ENCODE results near the gene MAN1A1. TPM values are rescaled to one million over a fixed set of nuclear protein-coding genes. Genes with fewer than 3 reads are reported as not detected.

Gene MAN1A1
- total and polyA plus RNA-seq, 7 donors, result 10.2 to 143 (median 81.9) TPM

GRCh38 chr6:119163006-119163405 is 186.6 kb downstream of the MAN1A1 start:
- H3K27me3 ChIP-seq, result no peaks in the 10 kb centered on the region
- H3K4me3 ChIP-seq, result no peak overlapping the region
- TF ChIP-seq POLR2AphosphoS5 (IDR thresholded peaks at IDR 0.05), result no peak
- TF ChIP-seq EP300 (IDR thresholded peaks at IDR 0.05), result no peak
- TF ChIP-seq POLR2A (IDR thresholded peaks at IDR 0.05), result no peak
- TF ChIP-seq, protein P1, sequence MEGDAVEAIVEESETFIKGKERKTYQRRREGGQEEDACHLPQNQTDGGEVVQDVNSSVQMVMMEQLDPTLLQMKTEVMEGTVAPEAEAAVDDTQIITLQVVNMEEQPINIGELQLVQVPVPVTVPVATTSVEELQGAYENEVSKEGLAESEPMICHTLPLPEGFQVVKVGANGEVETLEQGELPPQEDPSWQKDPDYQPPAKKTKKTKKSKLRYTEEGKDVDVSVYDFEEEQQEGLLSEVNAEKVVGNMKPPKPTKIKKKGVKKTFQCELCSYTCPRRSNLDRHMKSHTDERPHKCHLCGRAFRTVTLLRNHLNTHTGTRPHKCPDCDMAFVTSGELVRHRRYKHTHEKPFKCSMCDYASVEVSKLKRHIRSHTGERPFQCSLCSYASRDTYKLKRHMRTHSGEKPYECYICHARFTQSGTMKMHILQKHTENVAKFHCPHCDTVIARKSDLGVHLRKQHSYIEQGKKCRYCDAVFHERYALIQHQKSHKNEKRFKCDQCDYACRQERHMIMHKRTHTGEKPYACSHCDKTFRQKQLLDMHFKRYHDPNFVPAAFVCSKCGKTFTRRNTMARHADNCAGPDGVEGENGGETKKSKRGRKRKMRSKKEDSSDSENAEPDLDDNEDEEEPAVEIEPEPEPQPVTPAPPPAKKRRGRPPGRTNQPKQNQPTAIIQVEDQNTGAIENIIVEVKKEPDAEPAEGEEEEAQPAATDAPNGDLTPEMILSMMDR (IDR thresholded peaks at IDR 0.05), result no peak
- WGBS, 2 donors, result 68 to 89% methylated on average over 8 of the region's 8 CpGs
- no peaks in the 10 kb centered on the region for H3K9me3 ChIP-seq
- no peaks in the 10 kb centered on the region for H3K36me3 ChIP-seq
- intact Hi-C loops (cut with DNase I), result no loop called here
- peaks cover 0 to 11% (median 9%) of the 10 kb centered on the region in 4 donors for H3K4me1 ChIP-seq
- no peak overlapping the region for H3K27ac ChIP-seq
- DNase-seq, result no peak

- no peak overlapping the region for H3K4me3 ChIP-seq
- 81 to 84% methylated on average over 2 of the region's 2 CpGs for WGBS, 2 donors
- TF ChIP-seq POLR2A (IDR thresholded peaks at IDR 0.05), result no peak
- no peak for TF ChIP-seq EP300 (IDR thresholded peaks at IDR 0.05)
- TF ChIP-seq, protein P1 (IDR thresholded peaks at IDR 0.05), result no peak
- no peak for TF ChIP-seq POLR2AphosphoS5 (IDR thresholded peaks at IDR 0.05)
- H3K4me1 ChIP-seq, result peaks cover 0 to 19% (median 15%) of the 10 kb centered on the region in 4 donors
- no peaks in the 10 kb centered on the region for H3K36me3 ChIP-seq
- intact Hi-C loops (cut with DNase I), result no loop called here
- H3K27ac ChIP-seq, result no peak overlapping the region
- no peaks in the 10 kb centered on the region for H3K9me3 ChIP-seq
- H3K27me3 ChIP-seq, result no peaks in the 10 kb centered on the region
- DNase-seq, result no peak
Measured at GRCh38 chr6:119162134-119162775, 187.3 kb downstream of the MAN1A1 start.

DNA sequence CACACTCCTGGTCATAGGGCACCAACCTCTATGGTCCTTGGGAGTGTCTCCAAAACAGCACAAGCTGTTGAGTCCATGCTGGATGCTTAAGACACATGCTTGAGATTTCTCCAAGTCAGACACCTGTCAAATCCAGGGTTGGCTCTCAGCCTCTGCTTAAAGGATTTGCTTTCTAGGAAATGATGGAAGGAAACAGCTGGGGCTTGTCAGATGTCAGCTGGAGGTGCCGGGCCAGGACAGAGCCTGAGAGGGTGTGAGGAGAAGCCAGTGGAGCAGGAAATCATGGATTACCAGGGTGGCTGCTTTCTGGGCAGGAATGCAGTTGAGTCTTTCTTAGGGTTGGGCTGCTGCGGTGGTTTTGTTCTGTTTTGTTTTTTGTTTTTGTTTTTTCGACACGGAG is 188.1 kb downstream of the MAN1A1 start:
- Histone ChIP-seq H3K9me3 (no peaks in the 10 kb centered on the region), H3K27ac (no peak overlapping the region), H3K4me1 (peaks cover 0 to 27% (median 23%) of the 10 kb centered on the region in 4 donors), H3K4me3 (no peak overlapping the region), H3K36me3 (no peaks in the 10 kb centered on the region), H3K27me3 (no peaks in the 10 kb centered on the region)
- no peak for DNase-seq
- intact Hi-C loops (cut with DNase I), result no loop called here
- 81 to 86% methylated on average over 4 of the region's 4 CpGs for WGBS, 2 donors
- TF ChIP-seq EP300 (IDR thresholded peaks at IDR 0.05) (no peak), POLR2AphosphoS5 (IDR thresholded peaks at IDR 0.05) (no peak), POLR2A (IDR thresholded peaks at IDR 0.05) (no peak)
- TF ChIP-seq, protein P1 (IDR thresholded peaks at IDR 0.05), result no peak

GRCh38 chr6:119160911-119161310 is 188.7 kb downstream of the MAN1A1 start:
- TF ChIP-seq EP300 (IDR thresholded peaks at IDR 0.05) (no peak), POLR2AphosphoS5 (IDR thresholded peaks at IDR 0.05) (no peak), POLR2A (IDR thresholded peaks at IDR 0.05) (no peak)
- TF ChIP-seq, protein P1 (IDR thresholded peaks at IDR 0.05), result no peak
- Histone ChIP-seq H3K9me3 (no peaks in the 10 kb centered on the region), H3K4me1 (peaks cover 0 to 31% (median 27%) of the 10 kb centered on the region in 4 donors), H3K36me3 (no peaks in the 10 kb centered on the region), H3K27ac (no peak overlapping the region), H3K27me3 (no peaks in the 10 kb centered on the region), H3K4me3 (no peak overlapping the region)
- no peak for DNase-seq
- intact Hi-C loops (cut with DNase I), result no loop called here
- WGBS, 2 donors, result 88 to 89% methylated on average over 2 of the region's 2 CpGs

Data from sigmoid colon (tissue), 7 donors.